HG03135 (cell line): ENCODE data around the gene CNN2.

Experiments
- ATAC-seq: cut with Tn5 transposase; IDR thresholded peaks from one replicate; pipeline ENCODE4 v1.9.1; 2021; ENCODE audit warnings: mild to moderate bottlenecking, moderate library complexity; ENCODE audit not compliant: unreplicated experiment

CNN2 gene

GRCh38 chr19:1080360-1081161 is 54.2 kb downstream of the CNN2 start:
- ATAC-seq, result no peak

DNA sequence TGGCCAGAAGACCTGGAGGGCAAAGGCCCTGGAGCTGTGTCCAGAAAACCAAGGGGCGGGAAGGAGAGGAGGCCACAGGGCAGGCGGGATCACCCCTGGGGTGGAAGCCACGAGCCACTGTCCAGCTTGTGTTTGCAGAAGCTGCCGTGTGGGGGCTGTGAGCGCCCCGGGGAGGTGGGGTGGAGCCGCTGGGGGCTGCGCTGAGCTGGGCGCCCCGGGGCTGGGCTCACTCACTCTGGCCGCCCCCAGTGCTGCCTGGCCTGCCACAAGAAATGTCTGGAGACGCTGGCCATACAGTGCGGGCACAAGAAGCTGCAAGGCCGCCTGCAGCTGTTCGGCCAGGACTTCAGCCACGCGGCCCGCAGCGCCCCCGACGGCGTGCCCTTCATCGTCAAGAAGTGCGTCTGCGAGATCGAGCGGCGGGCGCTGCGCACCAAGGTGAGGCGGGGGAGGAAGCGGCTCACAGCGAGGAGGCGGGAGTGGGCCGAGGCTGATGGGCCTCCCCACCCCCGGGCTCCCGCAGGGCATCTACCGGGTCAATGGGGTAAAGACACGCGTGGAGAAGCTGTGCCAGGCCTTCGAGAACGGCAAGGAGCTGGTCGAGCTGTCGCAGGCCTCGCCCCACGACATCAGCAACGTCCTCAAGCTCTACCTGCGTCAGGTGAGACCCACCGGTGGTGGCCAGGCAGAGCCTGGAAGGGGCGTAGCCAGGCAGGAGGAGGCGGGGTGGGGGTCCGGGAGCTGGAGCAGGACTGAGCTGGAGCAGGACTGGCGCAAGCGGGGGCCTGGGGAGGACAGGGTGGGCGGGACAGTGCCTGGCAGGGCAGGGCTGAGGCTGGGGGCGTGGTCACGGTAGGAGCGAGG is 55.1 kb downstream of the CNN2 start:
- no peak for ATAC-seq

GRCh38 chr19:1082165-1082927 is 55.9 kb downstream of the CNN2 start:
- ATAC-seq, result no peak

DNA sequence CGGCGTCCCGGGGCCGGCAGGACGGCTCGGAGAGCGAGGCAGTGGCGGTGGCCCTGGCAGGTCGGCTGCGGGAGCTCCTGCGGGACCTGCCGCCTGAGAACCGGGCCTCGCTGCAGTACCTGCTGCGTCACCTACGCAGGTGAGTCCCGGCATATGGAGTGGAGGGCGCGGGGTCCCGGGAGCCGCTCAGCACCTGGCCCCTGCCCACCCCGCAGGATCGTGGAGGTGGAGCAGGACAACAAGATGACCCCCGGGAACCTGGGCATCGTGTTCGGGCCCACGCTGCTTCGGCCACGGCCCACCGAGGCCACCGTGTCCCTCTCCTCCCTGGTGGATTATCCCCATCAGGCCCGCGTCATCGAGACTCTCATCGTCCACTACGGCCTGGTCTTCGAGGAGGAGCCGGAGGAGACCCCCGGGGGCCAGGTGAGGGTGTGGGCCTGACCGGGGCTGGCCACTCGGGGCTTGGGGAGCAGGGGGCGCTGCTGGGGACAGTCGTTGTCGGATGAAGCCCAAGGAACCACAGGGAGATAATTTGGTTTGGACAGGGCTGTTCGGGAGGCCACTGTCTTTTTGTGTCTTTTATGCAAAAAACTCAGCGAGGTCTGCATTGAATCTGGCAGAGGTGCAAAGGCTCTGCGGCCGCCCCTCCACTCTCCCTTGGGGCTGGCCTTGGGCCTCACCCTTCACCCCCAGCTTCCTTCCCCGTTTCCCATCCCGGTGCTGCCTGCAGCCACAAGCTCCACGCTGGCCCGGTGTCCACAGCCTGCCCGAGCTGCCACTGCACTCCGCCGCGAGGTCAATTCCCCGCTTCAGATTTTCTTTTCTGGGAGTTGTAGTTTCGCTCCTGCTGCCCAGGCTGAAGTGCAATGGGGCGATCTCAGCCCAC is 56.8 kb downstream of the CNN2 start:
- ATAC-seq, result no peak

GRCh38 chr19:1084024-1084868 is 57.8 kb downstream of the CNN2 start:
- ATAC-seq, result no peak

- no peak for ATAC-seq
Measured at GRCh38 chr19:1085053-1085658, 58.7 kb downstream of the CNN2 start.

- ATAC-seq, result no peak
Measured at GRCh38 chr19:1085676-1086442, 59.5 kb downstream of the CNN2 start.

DNA sequence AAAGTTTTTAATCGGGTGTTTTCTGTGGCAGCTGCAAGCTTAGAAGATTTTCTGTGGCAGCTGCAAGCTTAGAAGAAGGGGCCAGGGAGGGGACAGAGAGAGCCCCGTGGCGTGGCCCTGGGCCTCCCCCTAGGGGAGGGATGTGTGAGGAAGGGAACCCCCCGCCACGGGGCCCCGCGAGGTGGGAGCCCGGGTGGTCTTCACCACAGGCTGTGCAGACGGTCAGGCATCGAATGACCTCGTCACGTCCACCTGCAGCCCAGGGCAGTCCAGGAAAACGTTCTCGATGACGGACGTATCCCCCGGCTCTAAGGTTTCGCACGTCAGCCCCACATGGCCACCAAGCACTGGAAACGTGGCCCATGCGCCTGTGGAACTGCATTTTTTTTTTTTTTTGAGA is 60.2 kb downstream of the CNN2 start:
- no peak for ATAC-seq

DNA sequence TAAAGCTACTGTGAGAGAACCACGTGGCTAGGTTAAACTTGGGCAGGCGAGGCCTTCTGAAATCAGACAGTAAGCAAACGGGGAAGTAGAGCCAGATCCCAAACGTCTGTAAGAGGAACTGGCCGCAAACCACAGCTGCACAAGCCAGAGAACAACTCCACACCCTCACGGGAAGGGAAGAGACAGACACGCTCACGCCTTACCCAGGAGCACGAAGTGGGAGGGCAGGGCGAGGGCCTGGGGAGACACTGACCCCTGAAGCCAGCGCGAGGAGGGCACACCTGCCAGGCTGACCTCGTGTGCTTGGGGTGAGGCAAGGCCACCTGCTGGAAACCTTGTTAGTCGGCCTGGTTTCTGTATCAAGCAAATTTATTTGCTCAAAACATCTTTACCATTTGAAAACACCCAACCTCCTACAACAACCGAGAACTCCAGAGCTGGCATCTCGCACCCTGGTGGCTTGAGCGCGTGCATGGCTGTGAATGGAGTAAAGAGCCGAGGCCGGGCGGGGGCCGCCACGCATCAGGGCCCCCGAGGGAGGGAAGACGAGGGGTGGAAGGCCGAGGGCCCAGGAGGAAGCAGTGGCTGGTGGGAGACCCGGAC is 61.5 kb downstream of the CNN2 start:
- no peak for ATAC-seq

- ATAC-seq, result no peak
Measured at GRCh38 chr19:1088416-1089010, 62.1 kb downstream of the CNN2 start.
